K562 (cell line): ENCODE results near the gene DHX38. TPM values are rescaled to one million over a fixed set of nuclear protein-coding genes. Genes with fewer than 3 reads are reported as not detected.
A peak's percentile ranks its signal among the peaks of the same experiment; 100 is the strongest.

ENCODE experiments used
- ARID1B ChIP-seq: fragments of 450-650 bp; IDR thresholded peaks from 2 replicates; pipeline ENCODE4 v1.6.1; 2016; ENCODE audit warnings: antibody characterized with exemption, mild to moderate bottlenecking, inconsistent platforms
- BRCA1 ChIP-seq, 2 experiments: fragments of 450-650 bp in 1 of 2; sonication (generic) in 1 of 2; formaldehyde crosslinking in 1 of 2; IDR thresholded peaks; 2 replicates each; pipeline versions ENCODE4 v1.5.0 to v1.6.1; 2017 to 2020; ENCODE audit warnings: mild to moderate bottlenecking in 1 of 2, missing genetic modification reagents in 1 of 2
- CLOCK ChIP-seq: fragments of 250-450 bp; sonication (Bioruptor Pico); IDR thresholded peaks from 2 replicates; pipeline ENCODE4 v1.4.0; 2020; ENCODE audit warnings: mild to moderate bottlenecking, moderate library complexity, borderline replicate concordance
- E2F1 ChIP-seq: sonication (generic); formaldehyde crosslinking; IDR thresholded peaks from 2 replicates; pipeline ENCODE4 v1.8.1; 2023; ENCODE audit warnings: mild to moderate bottlenecking, missing genetic modification reagents, moderate library complexity
- E4F1 ChIP-seq: fragments of 250-450 bp; sonication (Bioruptor Pico); IDR thresholded peaks from 2 replicates; pipeline ENCODE4 v1.5.0; 2021; ENCODE audit warnings: mild to moderate bottlenecking, borderline replicate concordance
- HEY1 ChIP-seq: fragments of 250-450 bp; sonication (Bioruptor Pico); IDR thresholded peaks from 2 replicates; pipeline ENCODE4 v1.5.0; 2020; ENCODE audit warnings: mild to moderate bottlenecking, moderate library complexity, borderline replicate concordance
- LCOR ChIP-seq: sonication (generic); formaldehyde crosslinking; IDR thresholded peaks from 2 replicates; pipeline ENCODE4 v1.8.0; 2022; ENCODE audit warnings: mild to moderate bottlenecking, missing genetic modification reagents
- PPARD ChIP-seq: fragments of 250-450 bp; sonication (Bioruptor Pico); IDR thresholded peaks from 2 replicates; pipeline ENCODE4 v1.8.0; 2022; ENCODE audit warnings: inconsistent platforms, mild to moderate bottlenecking, moderate library complexity
- PREB ChIP-seq: sonication (generic); formaldehyde crosslinking; IDR thresholded peaks from 2 replicates; pipeline ENCODE4 v1.8.1; 2023; ENCODE audit warnings: mild to moderate bottlenecking, missing genetic modification reagents
- SAFB ChIP-seq: fragments of 200-400 bp; formaldehyde crosslinking; IDR thresholded peaks from 2 replicates; pipeline ENCODE4 v1.6.1; 2017; ENCODE audit warnings: low read depth, low read length, borderline replicate concordance
- ZKSCAN3 ChIP-seq: fragments of 250-450 bp; sonication (Bioruptor Pico); IDR thresholded peaks from 2 replicates; pipeline ENCODE4 v1.4.0; 2020
- ZNF174 ChIP-seq: fragments of 250-450 bp; sonication (Bioruptor Pico); IDR thresholded peaks from 2 replicates; pipeline ENCODE4 v1.4.0; 2020; ENCODE audit warnings: mild to moderate bottlenecking
- ZNF592 ChIP-seq: fragments of 450-650 bp; IDR thresholded peaks from 2 replicates; pipeline ENCODE4 v1.6.1; 2017; ENCODE audit warnings: antibody characterized with exemption, mild to moderate bottlenecking
- polyA plus RNA-seq, 8 experiments: library from polyadenylated mRNA; depleted of rRNA in 4 of 8; stranded (reverse) in 5 of 8; unstranded in 3 of 8; fragments of >200 nt; fragmentation: Nextera tagmentation in 2 of 8; fragmentation: Illumina TruSeq in 1 of 8; extraction: Ambion mirVana in 2 of 8; extraction: Trizol in 1 of 8; gene quantifications; 2 replicates each; pipeline versions ENCODE4 v1.2.1 to v1.2.3, GENCODE V29; 2011 to 2014; ENCODE audit warnings: inconsistent platforms in 1 of 8, missing spikeins in 1 of 8
- total RNA-seq, 7 experiments: library from RNA; depleted of rRNA in 6 of 7; stranded (reverse); fragments of >200 nt in 6 of 7; fragmentation: Illumina TruSeq in 2 of 7; extraction: Trizol in 2 of 7; gene quantifications; 2 replicates each; pipeline versions ENCODE4 v1.2.1 to v1.2.3, GENCODE V29; 2011 to 2021; ENCODE audit warnings: low replicate concordance in 1 of 7

The DHX38 gene
- total and polyA plus RNA-seq, 9 of the 15 experiments (the other 6 are each of a cell fraction or from before 2014, with no cell fraction given) = 2.8 to 76.8 (median 40.8) TPM

- TF ChIP-seq ZKSCAN3 (no peak), ARID1B (peak; percentile 92), CLOCK (CRISPR knock-in tag) (no peak), PREB (no peak), ZNF592 (peak; percentile 58; the same call in 1 of the 2 replicates), PPARD (CRISPR knock-in tag) (no peak), E2F1 (CRISPR knock-in tag) (no peak), BRCA1 (IDR thresholded peaks at IDR 0.05) (no peak), BRCA1 (CRISPR knock-in tag; IDR thresholded peaks at IDR 0.05) (no peak), SAFB (no peak), ZNF174 (CRISPR knock-in tag) (no peak), LCOR (CRISPR knock-in tag) (0 out of 2 replicates have a peak, but pooled peaks have one; percentile 37), E4F1 (CRISPR knock-in tag) (no peak), HEY1 (CRISPR knock-in tag) (no peak)
Observed at GRCh38 chr16:72072514-72073342, 20.9 kb upstream of the DHX38 start (continued).
